HepG2 (cell line): ENCODE measurements around the gene SLIT1. TPM values are rescaled to one million over a fixed set of nuclear protein-coding genes. Genes with fewer than 3 reads are reported as not detected.

Experiments used
- ATAC-seq: fragments of 200-7000 bp; cut with Tn5 transposase; 3 replicates; pipeline ENCODE4 v1.9.1; 2020; ENCODE audit warnings: mild to moderate bottlenecking, moderate library complexity
- BruUV-seq: library from RNA; stranded (reverse); fragments of 400-500 nt; replicated peaks from 2 replicates; lab custom pipeline; 2021; lab: Mats Ljungman, UMichigan
- CTCF ChIA-PET: fragments of 300-600 bp; formaldehyde crosslinking; extraction: SDS; loops from one replicate; lab custom pipeline; 2021; ENCODE audit warnings: low total read pairs, inconsistent platforms, low intra/inter-chr PET ratio; lab: Yijun Ruan, JAX
- POLR2A ChIA-PET: fragments of 350-600 bp; sonication (Branson Sonifier 250); formaldehyde crosslinking; loops from one replicate; lab custom pipeline; 2020; ENCODE audit warnings: antibody characterized with exemption, inconsistent platforms; lab: Yijun Ruan, JAX
- DNase-seq: peaks from one replicate; pipeline ENCODE4 v3.0.0-alpha.2; 2015; ENCODE audit warnings: low spot score
- FAIRE-seq: peaks from 3 replicates; lab custom pipeline; 2011; peaks lifted over from hg19 to GRCh38; lab: Jason Lieb, UNC
- H2AFZ ChIP-seq: one replicate; pipeline ENCODE4 v1.6.1; 2011; ENCODE audit warnings: low read length, inconsistent platforms
- H3K27ac ChIP-seq: fragments of 300-600 bp; 3 replicates; pipeline ENCODE4 v1.8.0; 2011; ENCODE audit warnings: mixed run types, mild to moderate bottlenecking, mixed read lengths, low read length, inconsistent platforms; ENCODE audit not compliant: insufficient read depth; ENCODE audit errors: extremely low read length
- H3K27me3 ChIP-seq, 2 experiments: fragments of 200-600 bp in 1 of 2; 2 replicates in 1 of 2; 3 replicates in 1 of 2; pipeline versions ENCODE4 v1.6.0 to v1.8.0; 2011; ENCODE audit warnings: low read length in 2 of 2, mild to moderate bottlenecking in 2 of 2, moderate library complexity in 2 of 2, inconsistent platforms in 1 of 2; ENCODE audit not compliant: insufficient read depth in 2 of 2, control insufficient read depth in 1 of 2
- H3K36me3 ChIP-seq, 2 experiments: fragments of 200-600 bp in 1 of 2; replicated peaks in 1 of 2; 2 replicates in 1 of 2; 3 replicates in 1 of 2; pipeline versions ENCODE4 v1.5.1 to v1.8.0; 2011; ENCODE audit warnings: low read length in 2 of 2, inconsistent platforms in 1 of 2; ENCODE audit not compliant: insufficient read depth in 2 of 2, control insufficient read depth in 1 of 2
- H3K4me1 ChIP-seq: 2 replicates; pipeline ENCODE4 v1.5.1; 2012; ENCODE audit warnings: low read length, inconsistent platforms; ENCODE audit not compliant: insufficient read depth
- H3K4me2 ChIP-seq: 2 replicates; pipeline ENCODE4 v1.6.0; 2011; ENCODE audit warnings: low read depth, low read length, inconsistent platforms
- H3K4me3 ChIP-seq, 3 experiments: fragments of 200-600 bp in 1 of 3; sonication (generic), shearing (Covaris generic) in 1 of 3; replicated peaks in 1 of 3; 2 replicates each; pipeline ENCODE4 v1.5.1; 2011 to 2016; ENCODE audit warnings: low read length in 3 of 3, inconsistent platforms in 2 of 3, low read depth in 2 of 3, mild to moderate bottlenecking in 2 of 3, control low read depth in 1 of 3, mixed read lengths in 1 of 3; ENCODE audit not compliant: insufficient read depth in 1 of 3
- H3K79me2 ChIP-seq: one replicate; pipeline ENCODE4 v1.6.1; 2011; ENCODE audit warnings: low read length, inconsistent platforms; ENCODE audit not compliant: insufficient read depth
- H3K9ac ChIP-seq: 2 replicates; pipeline ENCODE4 v1.6.0; 2011; ENCODE audit warnings: mild to moderate bottlenecking, low read depth, low read length, inconsistent platforms; ENCODE audit not compliant: insufficient read depth
- H3K9me3 ChIP-seq: 2 replicates; pipeline ENCODE4 v1.5.1; 2012; ENCODE audit warnings: mild to moderate bottlenecking, low read length
- H4K20me1 ChIP-seq: 2 replicates; pipeline ENCODE4 v1.6.0; 2011; ENCODE audit warnings: inconsistent platforms, mild to moderate bottlenecking, low read length, moderate library complexity; ENCODE audit not compliant: insufficient read depth
- ARNT2 ChIP-seq: sonication (generic); formaldehyde crosslinking; IDR thresholded peaks from 2 replicates; pipeline ENCODE4 v1.8.0; 2022; ENCODE audit warnings: mild to moderate bottlenecking, low read depth, missing genetic modification reagents, moderate library complexity
- BRD4 ChIP-seq: sonication (generic); formaldehyde crosslinking; IDR thresholded peaks from 2 replicates; pipeline ENCODE4 v1.4.0; 2020; ENCODE audit warnings: missing genetic modification reagents
- ELF1 ChIP-seq: sonication (generic); formaldehyde crosslinking; IDR thresholded peaks from 2 replicates; pipeline ENCODE4 v1.4.0; 2020; ENCODE audit warnings: missing genetic modification reagents
- FOXJ3 ChIP-seq: sonication (generic); formaldehyde crosslinking; IDR thresholded peaks from 2 replicates; pipeline ENCODE4 v1.4.0; 2020; ENCODE audit warnings: missing genetic modification reagents, mild to moderate bottlenecking, borderline replicate concordance
- IKZF4 ChIP-seq: sonication (generic); formaldehyde crosslinking; IDR thresholded peaks from 2 replicates; pipeline ENCODE4 v1.5.1; 2020; ENCODE audit warnings: borderline replicate concordance, mild to moderate bottlenecking, low read depth, missing genetic modification reagents; ENCODE audit errors: not compliant biosample characterization
- JUND ChIP-seq: sonication (generic); formaldehyde crosslinking; IDR thresholded peaks from 2 replicates; pipeline ENCODE4 v1.8.0; 2022; ENCODE audit warnings: mild to moderate bottlenecking, missing genetic modification reagents
- MNT ChIP-seq: fragments of 450-650 bp; IDR thresholded peaks from 2 replicates; pipeline ENCODE4 v1.6.1; 2016
- NBN ChIP-seq: fragments of 450-650 bp; conservative IDR thresholded peaks from 2 replicates; pipeline ENCODE4 v1.6.1; 2017
- SIX4 ChIP-seq: sonication (generic); formaldehyde crosslinking; IDR thresholded peaks from 2 replicates; pipeline ENCODE4 v1.4.0; 2020; ENCODE audit warnings: missing genetic modification reagents
- ZNF274 ChIP-seq: sonication (generic); formaldehyde crosslinking; IDR thresholded peaks from 2 replicates; pipeline ENCODE4 v1.5.1; 2020; ENCODE audit warnings: mild to moderate bottlenecking, missing genetic modification reagents
- ZNF512 ChIP-seq: sonication (generic); formaldehyde crosslinking; IDR thresholded peaks from 2 replicates; pipeline ENCODE4 v1.4.0; 2020; ENCODE audit warnings: mild to moderate bottlenecking, missing genetic modification reagents
- WGBS: methylation state at CpG from one replicate; pipeline ENCODE4 v1.1.6; 2017; ENCODE audit warnings: low lambda C conversion rate; 5-methylcytosine and 5-hydroxymethylcytosine counted together
- in situ Hi-C: cut with HindIII; loops from 2 replicates; pipeline ENCODE4 v1.10.0; 2017; ENCODE audit warnings: low pct_unique_long_range_greater_than_20kb; ENCODE audit not compliant: extremely low pct_ligation_motif_present
- intact Hi-C: fragments of 100-400 bp; cut with micrococcal nuclease; formaldehyde crosslinking; loops from one replicate; pipeline ENCODE4 v1.10.0; 2022; ENCODE audit not compliant: unreplicated experiment
- polyA plus RNA-seq, 8 experiments: library from polyadenylated mRNA; depleted of rRNA in 3 of 8; stranded (reverse) in 7 of 8; unstranded in 1 of 8; fragments of >200 nt; fragmentation: Illumina TruSeq in 4 of 8; extraction: Trizol in 4 of 8; gene quantifications; 2 replicates each; pipeline versions ENCODE4 v1.2.1 to v1.2.3, GENCODE V29; 2011 to 2016; ENCODE audit warnings: low read depth in 4 of 8, missing spikeins in 1 of 8, mixed read lengths in 1 of 8; ENCODE audit not compliant: insufficient read depth in 1 of 8
- total RNA-seq, 5 experiments: library from RNA; depleted of rRNA; stranded (reverse); fragments of >200 nt; fragmentation: Illumina TruSeq; extraction: Trizol; gene quantifications; 2 replicates each; pipeline ENCODE4 v1.2.3, GENCODE V29; 2016; ENCODE audit warnings: low read depth in 1 of 5
- TF ChIP-seq, protein P1 (sequence below): IDR thresholded peaks from 2 replicates; pipeline ENCODE4 v1.6.1; 2012; ENCODE audit warnings: low read length, improper control_type of control experiment

Gene SLIT1
- total and polyA plus RNA-seq, 2 of the 13 experiments (the other 11 are each of a cell fraction or from before 2014, with no cell fraction given), result 0.09 to 0.33 TPM

DNA sequence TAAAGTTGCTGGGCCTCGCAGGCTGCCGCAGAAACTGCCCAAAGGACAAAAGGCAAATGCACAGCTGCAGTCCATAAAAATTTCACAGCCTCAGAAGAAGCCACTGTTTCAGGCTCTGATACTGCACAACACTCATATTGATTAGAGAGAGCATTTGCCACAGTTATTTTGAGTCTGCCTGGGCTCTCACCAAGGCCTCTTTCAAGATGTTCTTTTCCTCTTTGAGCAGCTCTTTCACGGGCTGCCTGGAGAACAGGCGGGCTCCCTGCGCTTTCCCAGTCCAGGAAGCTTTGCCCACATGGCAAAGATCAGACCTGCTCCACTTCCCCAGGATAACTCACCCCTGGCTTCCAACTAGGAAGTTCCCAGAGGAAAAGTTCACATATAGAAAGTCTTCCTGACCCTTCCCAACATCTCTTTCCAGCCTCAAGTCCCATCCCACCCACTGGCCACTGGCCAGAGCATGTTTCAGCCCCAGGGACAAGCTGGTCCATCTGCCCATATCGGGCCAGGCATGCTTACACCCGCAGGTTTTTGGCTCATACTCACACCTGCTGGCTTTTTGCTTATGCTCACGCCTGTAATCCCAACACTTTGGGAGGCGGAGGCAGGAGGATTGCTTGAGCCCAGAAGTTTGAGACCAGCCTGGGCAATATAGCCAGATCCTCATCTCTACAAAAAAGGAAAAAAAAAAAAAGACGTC, 3.3 kb downstream of the SLIT1 start (continued):
- no peak for TF ChIP-seq SIX4 (CRISPR knock-in tag)
- TF ChIP-seq ARNT2 (CRISPR knock-in tag), result no peak
- no peak for TF ChIP-seq MNT
- TF ChIP-seq ZNF274 (CRISPR knock-in tag), result no peak
- TF ChIP-seq NBN, result no peak
- TF ChIP-seq FOXJ3 (CRISPR knock-in tag), result no peak
- TF ChIP-seq, all 625 proteins: peak for 0

GRCh38 chr10:97180986-97181385, 4.8 kb downstream of the SLIT1 start:
- BruUV-seq, result no TSS peak
- no peak for ATAC-seq
- no peak for TF ChIP-seq ELF1 (CRISPR knock-in tag)
- no peak for TF ChIP-seq BRD4 (CRISPR knock-in tag)
- no peak for TF ChIP-seq IKZF4 (CRISPR knock-in tag)
- TF ChIP-seq, protein P1, sequence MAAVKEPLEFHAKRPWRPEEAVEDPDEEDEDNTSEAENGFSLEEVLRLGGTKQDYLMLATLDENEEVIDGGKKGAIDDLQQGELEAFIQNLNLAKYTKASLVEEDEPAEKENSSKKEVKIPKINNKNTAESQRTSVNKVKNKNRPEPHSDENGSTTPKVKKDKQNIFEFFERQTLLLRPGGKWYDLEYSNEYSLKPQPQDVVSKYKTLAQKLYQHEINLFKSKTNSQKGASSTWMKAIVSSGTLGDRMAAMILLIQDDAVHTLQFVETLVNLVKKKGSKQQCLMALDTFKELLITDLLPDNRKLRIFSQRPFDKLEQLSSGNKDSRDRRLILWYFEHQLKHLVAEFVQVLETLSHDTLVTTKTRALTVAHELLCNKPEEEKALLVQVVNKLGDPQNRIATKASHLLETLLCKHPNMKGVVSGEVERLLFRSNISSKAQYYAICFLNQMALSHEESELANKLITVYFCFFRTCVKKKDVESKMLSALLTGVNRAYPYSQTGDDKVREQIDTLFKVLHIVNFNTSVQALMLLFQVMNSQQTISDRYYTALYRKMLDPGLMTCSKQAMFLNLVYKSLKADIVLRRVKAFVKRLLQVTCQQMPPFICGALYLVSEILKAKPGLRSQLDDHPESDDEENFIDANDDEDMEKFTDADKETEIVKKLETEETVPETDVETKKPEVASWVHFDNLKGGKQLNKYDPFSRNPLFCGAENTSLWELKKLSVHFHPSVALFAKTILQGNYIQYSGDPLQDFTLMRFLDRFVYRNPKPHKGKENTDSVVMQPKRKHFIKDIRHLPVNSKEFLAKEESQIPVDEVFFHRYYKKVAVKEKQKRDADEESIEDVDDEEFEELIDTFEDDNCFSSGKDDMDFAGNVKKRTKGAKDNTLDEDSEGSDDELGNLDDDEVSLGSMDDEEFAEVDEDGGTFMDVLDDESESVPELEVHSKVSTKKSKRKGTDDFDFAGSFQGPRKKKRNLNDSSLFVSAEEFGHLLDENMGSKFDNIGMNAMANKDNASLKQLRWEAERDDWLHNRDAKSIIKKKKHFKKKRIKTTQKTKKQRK, result no peak
- no peak for TF ChIP-seq ZNF512 (CRISPR knock-in tag)
- no peak for TF ChIP-seq JUND (CRISPR knock-in tag)

More at GRCh38 chr10:97180986-97181385, 4.8 kb downstream of the SLIT1 start:
- no peaks in the 10 kb centered on the region for H4K20me1 ChIP-seq
- no peak overlapping the region for H3K9ac ChIP-seq
- H3K4me2 ChIP-seq, result no peak overlapping the region
- H3K9me3 ChIP-seq, result no peaks in the 10 kb centered on the region
- WGBS, result 80% methylated on average over 1 of the region's 10 CpGs
- intact Hi-C loops, result loop anchor here (5.0 to 10.0 kb wide), 2 partner anchors 46 to 99 kb away; no protein-coding TSS in a partner anchor
- H3K27ac ChIP-seq, result no peak overlapping the region
- no peak for DNase-seq
- POLR2A ChIA-PET, result no interaction called here
- no peak overlapping the region for H3K4me3 ChIP-seq
- no peaks in the 10 kb centered on the region for H3K36me3 ChIP-seq
- CTCF ChIA-PET, result interaction anchor here (1.0 to 2.6 kb wide), 2 partner anchors 9 to 99 kb away, joined by 3 to 16 read pairs; no protein-coding TSS in a partner anchor
- H3K27me3 ChIP-seq, result peaks cover 17 to 97% of the 10 kb centered on the region in 2 experiments
- H3K4me1 ChIP-seq, result peaks cover 15% of the 10 kb centered on the region
- in situ Hi-C loops, result no loop called here
- H3K79me2 ChIP-seq, result no peaks in the 10 kb centered on the region
- no peak for FAIRE-seq
- no peak overlapping the region for H2AFZ ChIP-seq
